Vagina (tissue), 2 donors: ENCODE measurements around the gene CFAP251. TPM values are rescaled to one million over a fixed set of nuclear protein-coding genes. Genes with fewer than 3 reads are reported as not detected.
"Not testable (repeated sequence)": the region's sequence is repeated elsewhere in the genome, so short reads cannot be mapped to it uniquely, and the experiment has no call there.

Experiments
- DNase-seq, 2 donors: peaks; one replicate each; pipeline ENCODE4 v3.0.0-alpha.2; 2017; ENCODE audit errors: extremely low spot score in 2 of 2
- H3K27ac ChIP-seq: fragments of 200-600 bp; sonication (generic); one replicate; pipeline ENCODE4 v1.5.1; 2019
- H3K27me3 ChIP-seq: fragments of 200-600 bp; sonication (generic); one replicate; pipeline ENCODE4 v1.5.1; 2019
- H3K36me3 ChIP-seq, 2 donors: fragments of 200-600 bp; sonication (generic); one replicate each; pipeline ENCODE4 v1.5.1; 2017 to 2019
- H3K4me1 ChIP-seq: fragments of 200-600 bp; sonication (generic); one replicate; pipeline ENCODE4 v1.5.1; 2019
- H3K4me3 ChIP-seq, 2 donors: fragments of 200-600 bp; sonication (generic); 1 replicate in 1 of 2; 2 replicates in 1 of 2; pipeline ENCODE4 v1.5.1; 2016 to 2019
- H3K9me3 ChIP-seq: fragments of 200-600 bp; sonication (generic); one replicate; pipeline ENCODE4 v1.5.1; 2019
- POLR2A ChIP-seq, 2 donors: fragments of 450-650 bp; IDR thresholded peaks; one replicate each; pipeline ENCODE4 v1.6.1; 2017; ENCODE audit warnings: antibody characterized with exemption in 2 of 2, mild to moderate bottlenecking in 2 of 2, moderate library complexity in 2 of 2
- POLR2AphosphoS5 ChIP-seq, 2 donors: sonication (generic); formaldehyde crosslinking; IDR thresholded peaks; one replicate each; pipeline ENCODE4 v1.9.0; 2017; ENCODE audit warnings: antibody characterized with exemption in 2 of 2, mild to moderate bottlenecking in 2 of 2, low read depth in 1 of 2; ENCODE audit not compliant: insufficient read depth in 1 of 2
- intact Hi-C: fragments of 100-400 bp; cut with DNase I; formaldehyde crosslinking; loops from one replicate; pipeline ENCODE4 v1.15.1; 2023
- total RNA-seq: library from RNA; depleted of rRNA; stranded (reverse); fragments of >200 nt; gene quantifications from one replicate; pipeline ENCODE4 v1.2.3, GENCODE V29; 2016
- TF ChIP-seq, protein P1 (sequence below), 3 experiments: fragments of 450-650 bp in 2 of 3; fragments of 200-600 bp in 1 of 3; sonication (generic) in 1 of 3; IDR thresholded peaks; one replicate each; pipeline ENCODE4 v1.5.1; 2017 to 2019; ENCODE audit warnings: antibody characterized with exemption in 3 of 3, mild to moderate bottlenecking in 2 of 3, moderate library complexity in 2 of 3

CFAP251 gene
- total RNA-seq, 1 donor from 2014 or later: 8.8 TPM

DNA sequence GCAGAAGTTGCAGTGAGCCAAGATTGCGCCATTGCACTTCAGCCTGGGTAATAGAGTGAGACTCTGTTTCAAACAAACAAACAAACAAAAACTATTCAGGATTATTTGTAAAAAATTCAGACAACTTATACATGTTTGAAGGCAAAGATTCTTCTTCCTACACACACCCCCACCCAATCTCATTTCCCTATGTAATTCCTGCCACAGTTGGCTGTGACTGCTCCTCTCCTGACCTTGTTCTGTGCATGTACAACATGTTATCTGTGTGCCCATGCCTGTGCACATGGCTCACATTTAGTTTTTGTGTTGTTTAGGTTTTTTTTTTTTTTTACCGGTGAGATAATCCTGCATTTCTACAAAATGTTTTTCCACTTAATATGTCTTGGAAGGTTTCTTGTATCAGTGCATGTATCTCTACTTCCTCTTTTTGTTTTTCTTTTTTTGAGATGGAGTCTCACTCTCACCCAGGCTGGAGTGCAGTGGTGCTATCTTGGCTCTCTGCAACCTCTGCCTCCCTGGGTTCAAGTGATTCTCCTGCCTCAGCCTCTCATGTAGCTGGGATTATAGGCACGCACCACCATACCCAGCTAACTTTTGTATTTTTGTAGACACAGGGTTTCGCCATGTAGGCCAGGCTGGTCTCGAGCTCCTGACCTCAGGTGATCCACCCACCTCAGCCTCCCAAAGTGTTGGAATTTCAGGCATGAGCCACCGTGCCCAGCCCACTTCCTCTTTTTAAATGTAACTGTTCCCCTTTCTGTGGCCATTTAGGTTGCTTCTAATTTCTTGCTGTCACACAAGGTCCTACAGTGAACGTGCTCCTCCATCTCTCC, 8.7 kb downstream of the CFAP251 start:
- no peaks in the 10 kb centered on the region for H3K36me3 ChIP-seq
- H3K27ac ChIP-seq: no peak overlapping the region
- H3K9me3 ChIP-seq: no peaks in the 10 kb centered on the region
- no peaks in the 10 kb centered on the region for H3K27me3 ChIP-seq
- intact Hi-C loops: no loop called here
- no peak for DNase-seq
- H3K4me1 ChIP-seq: peaks cover 22% of the 10 kb centered on the region
- no peak overlapping the region for H3K4me3 ChIP-seq
- TF ChIP-seq POLR2AphosphoS5 (IDR thresholded peaks at IDR 0.05; ENCODE audit: insufficient read depth in 1 of 2, low read depth in 1 of 2) (no peak), POLR2A (IDR thresholded peaks at IDR 0.05) (no peak)
- TF ChIP-seq, protein P1, sequence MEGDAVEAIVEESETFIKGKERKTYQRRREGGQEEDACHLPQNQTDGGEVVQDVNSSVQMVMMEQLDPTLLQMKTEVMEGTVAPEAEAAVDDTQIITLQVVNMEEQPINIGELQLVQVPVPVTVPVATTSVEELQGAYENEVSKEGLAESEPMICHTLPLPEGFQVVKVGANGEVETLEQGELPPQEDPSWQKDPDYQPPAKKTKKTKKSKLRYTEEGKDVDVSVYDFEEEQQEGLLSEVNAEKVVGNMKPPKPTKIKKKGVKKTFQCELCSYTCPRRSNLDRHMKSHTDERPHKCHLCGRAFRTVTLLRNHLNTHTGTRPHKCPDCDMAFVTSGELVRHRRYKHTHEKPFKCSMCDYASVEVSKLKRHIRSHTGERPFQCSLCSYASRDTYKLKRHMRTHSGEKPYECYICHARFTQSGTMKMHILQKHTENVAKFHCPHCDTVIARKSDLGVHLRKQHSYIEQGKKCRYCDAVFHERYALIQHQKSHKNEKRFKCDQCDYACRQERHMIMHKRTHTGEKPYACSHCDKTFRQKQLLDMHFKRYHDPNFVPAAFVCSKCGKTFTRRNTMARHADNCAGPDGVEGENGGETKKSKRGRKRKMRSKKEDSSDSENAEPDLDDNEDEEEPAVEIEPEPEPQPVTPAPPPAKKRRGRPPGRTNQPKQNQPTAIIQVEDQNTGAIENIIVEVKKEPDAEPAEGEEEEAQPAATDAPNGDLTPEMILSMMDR (IDR thresholded peaks at IDR 0.05): no peak

DNA sequence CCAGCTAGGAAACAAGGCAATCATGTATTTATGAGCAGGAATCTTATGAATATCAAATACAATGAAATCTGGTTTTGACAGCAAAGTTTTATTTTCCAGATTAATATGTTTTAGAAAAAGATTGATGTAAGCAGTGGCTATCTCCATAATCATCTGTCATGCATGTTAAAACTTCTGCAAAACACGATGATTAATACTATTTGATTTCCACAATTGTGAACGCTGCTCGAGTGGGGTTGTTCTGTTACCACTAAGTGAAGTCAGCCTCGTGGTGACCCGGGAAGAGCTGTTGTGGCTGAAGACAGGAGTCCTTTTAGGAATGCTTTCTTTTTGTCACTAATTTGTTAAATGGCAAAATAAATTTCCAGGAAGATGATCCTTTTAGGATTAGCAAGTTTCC, 9.4 kb downstream of the CFAP251 start:
- no peaks in the 10 kb centered on the region for H3K9me3 ChIP-seq
- TF ChIP-seq POLR2AphosphoS5 (IDR thresholded peaks at IDR 0.05; ENCODE audit: insufficient read depth in 1 of 2, low read depth in 1 of 2) (no peak), POLR2A (IDR thresholded peaks at IDR 0.05) (no peak)
- TF ChIP-seq, protein P1 (IDR thresholded peaks at IDR 0.05): no peak
- H3K27me3 ChIP-seq: no peaks in the 10 kb centered on the region

DNA sequence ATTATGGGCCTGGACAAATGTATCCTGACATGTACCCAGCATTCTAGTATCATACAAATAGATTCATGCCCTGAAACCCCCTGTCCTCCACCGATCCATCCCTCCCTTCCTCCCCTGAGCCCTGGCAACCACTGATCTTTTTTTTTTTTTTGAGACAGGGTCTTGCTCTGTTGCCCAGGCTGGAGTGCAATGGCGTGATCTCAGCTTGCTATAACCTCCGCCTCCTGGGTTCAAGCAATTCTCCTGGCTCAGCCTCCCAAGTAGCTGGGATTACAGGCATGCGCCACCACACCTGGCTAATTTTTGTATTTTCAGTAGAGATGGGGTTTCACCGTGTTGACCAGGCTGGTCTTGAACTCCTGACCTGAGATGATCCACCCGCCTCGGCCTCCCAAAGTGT, 11.2 kb downstream of the CFAP251 start:
- intact Hi-C loops, H3K4me3 ChIP-seq, DNase-seq: not testable (repeated sequence)

More for the DNA sequence above, 9.4 kb downstream of the CFAP251 start:
- intact Hi-C loops: no loop called here
- Histone ChIP-seq H3K4me1 (peaks cover 22% of the 10 kb centered on the region), H3K4me3 (no peak overlapping the region), H3K36me3 (no peaks in the 10 kb centered on the region), H3K27ac (no peak overlapping the region)
- no peak for DNase-seq

DNA sequence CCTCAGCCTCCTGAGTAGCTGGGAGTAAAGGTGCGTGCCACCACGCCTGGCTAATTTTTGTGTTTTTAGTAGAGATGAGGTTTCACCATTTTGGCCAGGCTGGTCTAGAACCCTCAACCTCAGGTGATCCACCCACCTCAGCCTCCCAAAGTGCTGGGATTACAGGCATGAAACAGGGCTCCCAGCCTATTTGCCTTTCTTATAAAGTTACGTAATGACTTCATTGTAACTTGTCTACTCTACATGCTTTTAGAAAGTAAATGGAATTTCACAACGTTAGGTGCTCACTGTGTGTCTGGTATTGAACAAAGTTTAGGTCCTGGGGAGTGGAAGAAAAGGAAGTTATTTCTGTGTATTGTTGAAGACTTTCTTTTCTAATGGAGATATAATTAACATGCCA, 12.5 kb downstream of the CFAP251 start:
- Histone ChIP-seq H3K4me1 (peaks cover 5% of the 10 kb centered on the region), H3K27ac (peak overlapping the region; percentile 16), H3K4me3 (no peak overlapping the region), H3K36me3 (no peaks in the 10 kb centered on the region), H3K9me3 (no peaks in the 10 kb centered on the region), H3K27me3 (no peaks in the 10 kb centered on the region)
- intact Hi-C loops: no loop called here
- TF ChIP-seq POLR2AphosphoS5 (IDR thresholded peaks at IDR 0.05; ENCODE audit: insufficient read depth in 1 of 2, low read depth in 1 of 2) (no peak), POLR2A (IDR thresholded peaks at IDR 0.05) (no peak)
- TF ChIP-seq, protein P1 (IDR thresholded peaks at IDR 0.05): no peak
- DNase-seq: no peak

More for the DNA sequence above, 11.2 kb downstream of the CFAP251 start:
- not testable (repeated sequence) for H3K27ac ChIP-seq, H3K9me3 ChIP-seq, H3K36me3 ChIP-seq, H3K27me3 ChIP-seq
- peaks cover 11% of the 10 kb centered on the region for H3K4me1 ChIP-seq

DNA sequence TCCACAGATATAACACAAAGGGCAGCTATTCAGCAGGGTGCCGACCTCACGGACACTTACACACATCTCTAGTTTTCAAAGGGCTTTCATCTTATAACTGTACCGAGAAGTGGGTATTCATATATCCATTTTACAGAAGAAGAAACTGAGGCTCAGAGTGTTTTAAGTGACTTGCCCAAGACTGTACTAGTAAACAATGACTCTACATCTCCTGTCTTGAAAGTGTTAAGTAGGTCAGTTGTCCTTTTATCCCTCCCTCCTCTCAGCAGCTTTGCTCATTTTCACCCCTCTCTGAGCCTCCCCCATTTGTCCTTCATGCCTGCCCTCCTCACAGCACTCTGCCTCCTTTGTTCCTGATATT, 13.8 kb downstream of the CFAP251 start:
- Histone ChIP-seq H3K4me1 (peaks cover 5% of the 10 kb centered on the region), H3K4me3 (no peak overlapping the region), H3K36me3 (no peaks in the 10 kb centered on the region), H3K27ac (peak overlapping the region; percentile 16), H3K27me3 (no peaks in the 10 kb centered on the region), H3K9me3 (no peaks in the 10 kb centered on the region)
- intact Hi-C loops: no loop called here
- no peak for DNase-seq
- TF ChIP-seq POLR2A (IDR thresholded peaks at IDR 0.05) (no peak), POLR2AphosphoS5 (IDR thresholded peaks at IDR 0.05; ENCODE audit: insufficient read depth in 1 of 2, low read depth in 1 of 2) (no peak)
- TF ChIP-seq, protein P1 (IDR thresholded peaks at IDR 0.05): no peak
